Measurements from ENCODE around the gene OR2D3.

Gene OR2D3

GRCh38 chr11:6894097-6894496 is 26.7 kb upstream of the OR2D3 start:
- no peaks in the 10 kb centered on the region for H3K27me3 ChIP-seq (ENCODE audit: control insufficient read depth, low read length)
- H3F3A ChIP-seq (ENCODE audit: control insufficient read depth, insufficient read depth): no peaks in the 10 kb centered on the region
- no peaks in the 10 kb centered on the region for H3K9me3 ChIP-seq (ENCODE audit: control insufficient read depth, insufficient read depth, low read length)
- H3K27ac ChIP-seq (ENCODE audit: low read depth, low read length): no peak overlapping the region
- H3K4me3 ChIP-seq (ENCODE audit: low read length): no peak overlapping the region
- H4K20me1 ChIP-seq (ENCODE audit: control insufficient read depth, insufficient read depth, low read depth, low read length): no peaks in the 10 kb centered on the region
- H3K4me2 ChIP-seq (ENCODE audit: low read length): no peak overlapping the region
- no peaks in the 10 kb centered on the region for H3K36me3 ChIP-seq (ENCODE audit: control insufficient read depth, low read length)
- H3K9me2 ChIP-seq (replicated peaks; ENCODE audit: control insufficient read depth, low read length): no peaks in the 10 kb centered on the region
- H3K79me2 ChIP-seq (ENCODE audit: control insufficient read depth, low read length): no peaks in the 10 kb centered on the region
- peaks cover 3% of the 10 kb centered on the region; the same call in 1 of the 2 replicates for H3K4me1 ChIP-seq (ENCODE audit: control insufficient read depth, low read length)
- TF ChIP-seq EZH2phosphoT487 (IDR thresholded peaks at IDR 0.05; ENCODE audit: borderline replicate concordance, low read length): no peak
- no peak for TF ChIP-seq CTCF (IDR thresholded peaks at IDR 0.05; ENCODE audit: low read depth, low read length, poor library complexity, severe bottlenecking)

GRCh38 chr11:6895010-6895409 is 25.8 kb upstream of the OR2D3 start:
- Histone ChIP-seq H3K9me2 (replicated peaks; ENCODE audit: control insufficient read depth, low read length) (no peaks in the 10 kb centered on the region), H3K4me1 (ENCODE audit: control insufficient read depth, low read length) (peaks cover 3% of the 10 kb centered on the region; the same call in 1 of the 2 replicates), H3K4me3 (ENCODE audit: low read length) (no peak overlapping the region), H3K27ac (ENCODE audit: low read depth, low read length) (no peak overlapping the region), H3F3A (ENCODE audit: control insufficient read depth, insufficient read depth) (no peaks in the 10 kb centered on the region), H3K79me2 (ENCODE audit: control insufficient read depth, low read length) (no peaks in the 10 kb centered on the region), H3K36me3 (ENCODE audit: control insufficient read depth, low read length) (no peaks in the 10 kb centered on the region), H3K4me2 (ENCODE audit: low read length) (no peak overlapping the region), H3K9me3 (ENCODE audit: control insufficient read depth, insufficient read depth, low read length) (no peaks in the 10 kb centered on the region), H3K27me3 (ENCODE audit: control insufficient read depth, low read length) (no peaks in the 10 kb centered on the region), H4K20me1 (ENCODE audit: control insufficient read depth, insufficient read depth, low read depth, low read length) (no peaks in the 10 kb centered on the region)
- TF ChIP-seq CTCF (IDR thresholded peaks at IDR 0.05; ENCODE audit: low read depth, low read length, poor library complexity, severe bottlenecking) (no peak), EZH2phosphoT487 (IDR thresholded peaks at IDR 0.05; ENCODE audit: borderline replicate concordance, low read length) (no peak)

- no peaks in the 10 kb centered on the region for H3K9me3 ChIP-seq (ENCODE audit: control insufficient read depth, insufficient read depth, low read length)
- H3K27ac ChIP-seq (ENCODE audit: low read depth, low read length): no peak overlapping the region
- H3K79me2 ChIP-seq (ENCODE audit: control insufficient read depth, low read length): no peaks in the 10 kb centered on the region
- no peak for TF ChIP-seq EZH2phosphoT487 (IDR thresholded peaks at IDR 0.05; ENCODE audit: borderline replicate concordance, low read length)
- no peak for TF ChIP-seq CTCF (IDR thresholded peaks at IDR 0.05; ENCODE audit: low read depth, low read length, poor library complexity, severe bottlenecking)
- no peaks in the 10 kb centered on the region for H3F3A ChIP-seq (ENCODE audit: control insufficient read depth, insufficient read depth)
- H3K27me3 ChIP-seq (ENCODE audit: control insufficient read depth, low read length): no peaks in the 10 kb centered on the region
- no peak overlapping the region for H3K4me2 ChIP-seq (ENCODE audit: low read length)
- no peaks in the 10 kb centered on the region for H3K36me3 ChIP-seq (ENCODE audit: control insufficient read depth, low read length)
- H4K20me1 ChIP-seq (ENCODE audit: control insufficient read depth, insufficient read depth, low read depth, low read length): no peaks in the 10 kb centered on the region
- no peaks in the 10 kb centered on the region for H3K9me2 ChIP-seq (replicated peaks; ENCODE audit: control insufficient read depth, low read length)
- H3K4me1 ChIP-seq (ENCODE audit: control insufficient read depth, low read length): peaks cover 3% of the 10 kb centered on the region; the same call in 1 of the 2 replicates
- H3K4me3 ChIP-seq (ENCODE audit: low read length): no peak overlapping the region
Measured at GRCh38 chr11:6898911-6899310, 21.9 kb upstream of the OR2D3 start.
